HUES64 (cell line): ENCODE results near the gene SPTA1.

Source experiments
- H3K27ac ChIP-seq: 2 replicates; pipeline ENCODE4 v1.7.0; 2013; ENCODE audit warnings: low read depth, low read length, inconsistent platforms
- H3K27me3 ChIP-seq: 2 replicates; pipeline ENCODE4 v1.6.1; 2013; ENCODE audit warnings: mild to moderate bottlenecking, low read length; ENCODE audit not compliant: insufficient read depth
- H3K36me3 ChIP-seq: 2 replicates; pipeline ENCODE4 v1.6.1; 2013; ENCODE audit warnings: mild to moderate bottlenecking, low read length; ENCODE audit not compliant: insufficient read depth
- H3K4me1 ChIP-seq: 2 replicates; pipeline ENCODE4 v1.6.1; 2013; ENCODE audit warnings: mild to moderate bottlenecking, low read length, moderate library complexity; ENCODE audit not compliant: insufficient read depth
- H3K4me3 ChIP-seq: 2 replicates; pipeline ENCODE4 v1.5.1; 2013; ENCODE audit warnings: mild to moderate bottlenecking, low read length, moderate library complexity
- H3K9ac ChIP-seq: 2 replicates; pipeline ENCODE4 v1.6.1; 2013; ENCODE audit warnings: mild to moderate bottlenecking, low read depth, low read length
- H3K9me3 ChIP-seq: 2 replicates; pipeline ENCODE4 v1.6.1; 2013; ENCODE audit warnings: low read depth, low read length; ENCODE audit not compliant: insufficient read depth
- WGBS: fragments of 150-250, 120-280 bp; methylation state at CpG from one replicate; pipeline ENCODE4 v1.1.7; 2013; ENCODE audit warnings: missing lambda C conversion rate; 5-methylcytosine and 5-hydroxymethylcytosine counted together

Gene SPTA1

GRCh38 chr1:158685085-158685484 is 1.4 kb downstream of the SPTA1 start:
- Histone ChIP-seq H3K36me3 (no peaks in the 10 kb centered on the region), H3K4me3 (no peak overlapping the region), H3K27me3 (no peaks in the 10 kb centered on the region), H3K27ac (no peak overlapping the region), H3K9ac (no peak overlapping the region), H3K4me1 (no peaks in the 10 kb centered on the region), H3K9me3 (no peaks in the 10 kb centered on the region)
- 79% methylated on average over 7 of the region's 7 CpGs for WGBS

GRCh38 chr1:158681606-158682005 is 4.9 kb downstream of the SPTA1 start:
- no peaks in the 10 kb centered on the region for H3K9me3 ChIP-seq
- H3K36me3 ChIP-seq: no peaks in the 10 kb centered on the region
- 98% methylated on average over 2 of the region's 2 CpGs for WGBS
- no peak overlapping the region for H3K4me3 ChIP-seq
- no peak overlapping the region for H3K9ac ChIP-seq
- no peak overlapping the region for H3K27ac ChIP-seq
- H3K4me1 ChIP-seq: no peaks in the 10 kb centered on the region
- no peaks in the 10 kb centered on the region for H3K27me3 ChIP-seq

GRCh38 chr1:158679289-158679688 is 7.2 kb downstream of the SPTA1 start:
- Histone ChIP-seq H3K27me3 (no peaks in the 10 kb centered on the region), H3K4me3 (no peak overlapping the region), H3K4me1 (no peaks in the 10 kb centered on the region), H3K9me3 (no peaks in the 10 kb centered on the region), H3K36me3 (no peaks in the 10 kb centered on the region), H3K9ac (no peak overlapping the region), H3K27ac (no peak overlapping the region)
- WGBS: 94% methylated on average over 1 of the region's 1 CpG

- Histone ChIP-seq H3K4me1 (no peaks in the 10 kb centered on the region), H3K9ac (no peak overlapping the region), H3K27ac (no peak overlapping the region), H3K4me3 (no peak overlapping the region), H3K36me3 (no peaks in the 10 kb centered on the region), H3K9me3 (no peaks in the 10 kb centered on the region), H3K27me3 (no peaks in the 10 kb centered on the region)
- WGBS: 92% methylated on average over 2 of the region's 4 CpGs
These were observed 10.8 kb downstream of the SPTA1 start for GRCh38 chr1:158675563-158676323.

- Histone ChIP-seq H3K9me3 (no peaks in the 10 kb centered on the region), H3K27me3 (no peaks in the 10 kb centered on the region), H3K36me3 (no peaks in the 10 kb centered on the region)
These were observed 12.2 kb downstream of the SPTA1 start for GRCh38 chr1:158674302-158674701.

GRCh38 chr1:158666037-158666436 is 20.5 kb downstream of the SPTA1 start:
- WGBS: 93% methylated on average over 8 of the region's 8 CpGs
- Histone ChIP-seq H3K27ac (no peak overlapping the region), H3K27me3 (no peaks in the 10 kb centered on the region), H3K36me3 (no peaks in the 10 kb centered on the region), H3K9ac (no peak overlapping the region), H3K4me1 (no peaks in the 10 kb centered on the region), H3K4me3 (no peak overlapping the region), H3K9me3 (no peaks in the 10 kb centered on the region)

More at GRCh38 chr1:158674302-158674701, 12.2 kb downstream of the SPTA1 start:
- Histone ChIP-seq H3K4me1 (no peaks in the 10 kb centered on the region), H3K27ac (no peak overlapping the region), H3K9ac (no peak overlapping the region), H3K4me3 (no peak overlapping the region)
- WGBS: 94% methylated on average over 7 of the region's 7 CpGs

GRCh38 chr1:158654571-158654970 is 31.9 kb downstream of the SPTA1 start:
- no peaks in the 10 kb centered on the region for H3K27me3 ChIP-seq
- no peaks in the 10 kb centered on the region for H3K9me3 ChIP-seq
- H3K27ac ChIP-seq: no peak overlapping the region
- no peak overlapping the region for H3K9ac ChIP-seq
- H3K4me3 ChIP-seq: no peak overlapping the region
- no peaks in the 10 kb centered on the region for H3K4me1 ChIP-seq
- no peaks in the 10 kb centered on the region for H3K36me3 ChIP-seq
- 90% methylated on average over 6 of the region's 6 CpGs for WGBS

- Histone ChIP-seq H3K27me3 (no peaks in the 10 kb centered on the region), H3K4me3 (no peak overlapping the region), H3K36me3 (no peaks in the 10 kb centered on the region), H3K27ac (no peak overlapping the region), H3K4me1 (no peaks in the 10 kb centered on the region), H3K9ac (no peak overlapping the region), H3K9me3 (no peaks in the 10 kb centered on the region)
These were observed 32.4 kb downstream of the SPTA1 start for GRCh38 chr1:158654086-158654485.

GRCh38 chr1:158652721-158653334 is 33.7 kb downstream of the SPTA1 start:
- Histone ChIP-seq H3K9ac (no peak overlapping the region), H3K9me3 (no peaks in the 10 kb centered on the region), H3K4me3 (no peak overlapping the region), H3K27ac (no peak overlapping the region), H3K27me3 (no peaks in the 10 kb centered on the region), H3K4me1 (no peaks in the 10 kb centered on the region), H3K36me3 (no peaks in the 10 kb centered on the region)
- 96% methylated on average over 7 of the region's 7 CpGs for WGBS

- Histone ChIP-seq H3K27ac (no peak overlapping the region), H3K9ac (no peak overlapping the region), H3K27me3 (no peaks in the 10 kb centered on the region)
These were observed 37.5 kb downstream of the SPTA1 start for GRCh38 chr1:158649052-158649451.

GRCh38 chr1:158646465-158646864 is 40.0 kb downstream of the SPTA1 start:
- Histone ChIP-seq H3K9ac (no peak overlapping the region), H3K27me3 (no peaks in the 10 kb centered on the region), H3K4me1 (no peaks in the 10 kb centered on the region), H3K36me3 (no peaks in the 10 kb centered on the region), H3K9me3 (no peaks in the 10 kb centered on the region), H3K4me3 (no peak overlapping the region), H3K27ac (no peak overlapping the region)
- 88% methylated on average over 1 of the region's 1 CpG for WGBS

More at GRCh38 chr1:158649052-158649451, 37.5 kb downstream of the SPTA1 start:
- Histone ChIP-seq H3K4me1 (no peaks in the 10 kb centered on the region), H3K4me3 (no peak overlapping the region), H3K9me3 (no peaks in the 10 kb centered on the region), H3K36me3 (no peaks in the 10 kb centered on the region)
